A549 (cell line): ENCODE data around the gene UCP2. TPM values are rescaled to one million over a fixed set of nuclear protein-coding genes. Genes with fewer than 3 reads are reported as not detected.

ENCODE experiments used
- ATAC-seq, 2 experiments: fragments of 200-7000 bp in 1 of 2; fragments of >200 bp in 1 of 2; cut with Nextera tagmentation in 1 of 2; cut with Tn5 transposase in 1 of 2; 3 replicates each; pipeline versions ENCODE4 v1.8.0 to v1.9.1; 2018 to 2020; ENCODE audit warnings: mild to moderate bottlenecking in 1 of 2, moderate library complexity in 1 of 2
- CTCF ChIA-PET: fragments of 300-600 bp; sonication (Branson Sonifier 250); formaldehyde crosslinking; extraction: SDS; loops from one replicate; lab custom pipeline; 2021; ENCODE audit warnings: antibody characterized with exemption, inconsistent platforms; lab: Yijun Ruan, JAX
- POLR2A ChIA-PET: fragments of 350-600 bp; formaldehyde crosslinking; extraction: SDS; loops from one replicate; lab custom pipeline; 2021; ENCODE audit warnings: antibody characterized with exemption, inconsistent platforms; lab: Yijun Ruan, JAX
- DNase-seq, 2 experiments: peaks; one replicate each; pipeline versions ENCODE4 v3.0.0 to v3.0.0-alpha.2; 2011 to 2016; ENCODE audit warnings: low read depth in 1 of 2, low spot score in 1 of 2
- FAIRE-seq: peaks from 2 replicates; lab custom pipeline; 2011; peaks lifted over from hg19 to GRCh38; lab: Jason Lieb, UNC
- H3K27ac ChIP-seq, 2 experiments: fragments of >200 bp; sonication (Bioruptor Twin); formaldehyde crosslinking; 3 replicates each; pipeline ENCODE4 v1.5.1; 2016 to 2017
- H3K4me1 ChIP-seq: fragments of >200 bp; sonication (Bioruptor Twin); formaldehyde crosslinking; 3 replicates; pipeline ENCODE4 v1.6.1; 2016
- H3K4me2 ChIP-seq: fragments of >200 bp; sonication (Bioruptor Twin); formaldehyde crosslinking; 3 replicates; pipeline ENCODE4 v1.6.1; 2016
- H3K4me3 ChIP-seq: fragments of >200 bp; sonication (Bioruptor Twin); formaldehyde crosslinking; 3 replicates; pipeline ENCODE4 v1.5.1; 2016
- H3K9me3 ChIP-seq: fragments of >200 bp; sonication (Bioruptor Twin); formaldehyde crosslinking; 3 replicates; pipeline ENCODE4 v1.6.1; 2016
- ATOH8 ChIP-seq: fragments of 250-450 bp; sonication (Bioruptor Pico); IDR thresholded peaks from 2 replicates; pipeline ENCODE4 v1.5.0; 2020; ENCODE audit warnings: low read depth, mild to moderate bottlenecking, moderate library complexity
- CBX2 ChIP-seq: fragments of 200-600 bp; sonication (generic); IDR thresholded peaks from 2 replicates; pipeline ENCODE4 v1.6.1; 2016; ENCODE audit warnings: low read depth, mild to moderate bottlenecking, borderline replicate concordance
- CEBPB ChIP-seq, 2 experiments: fragments of >200 bp in 1 of 2; sonication (Bioruptor Twin) in 1 of 2; formaldehyde crosslinking in 1 of 2; IDR thresholded peaks; 2 replicates each; pipeline ENCODE4 v1.6.1; 2012 to 2016
- EHF ChIP-seq: fragments of 250-450 bp; sonication (Bioruptor Pico); IDR thresholded peaks from 2 replicates; pipeline ENCODE4 v1.5.0; 2020; ENCODE audit warnings: mild to moderate bottlenecking
- EP300 ChIP-seq, 2 experiments: fragments of >200 bp; sonication (Bioruptor Twin); formaldehyde crosslinking; IDR thresholded peaks; 2 replicates in 1 of 2; 3 replicates in 1 of 2; pipeline ENCODE4 v1.6.1; 2016 to 2017
- ESRRA ChIP-seq: fragments of 150-350 bp; IDR thresholded peaks from 2 replicates; pipeline ENCODE4 v1.6.1; 2014; ENCODE audit warnings: mild to moderate bottlenecking, low read length, borderline replicate concordance
- FOSB ChIP-seq: fragments of 250-450 bp; sonication (Bioruptor Pico); IDR thresholded peaks from 2 replicates; pipeline ENCODE4 v1.5.0; 2020; ENCODE audit warnings: mild to moderate bottlenecking, moderate library complexity
- FOSL2 ChIP-seq, 2 experiments: fragments of 450-650 bp in 1 of 2; fragments of >200 bp in 1 of 2; sonication (Bioruptor Twin) in 1 of 2; formaldehyde crosslinking; IDR thresholded peaks; 2 replicates each; pipeline versions ENCODE4 v1.5.0 to v1.6.1; 2016 to 2020; ENCODE audit warnings: mild to moderate bottlenecking in 1 of 2, moderate library complexity in 1 of 2
- GATA3 ChIP-seq: IDR thresholded peaks from 2 replicates; pipeline ENCODE4 v1.6.1; 2012; ENCODE audit warnings: borderline replicate concordance
- HEYL ChIP-seq: fragments of 250-450 bp; sonication (Bioruptor Pico); IDR thresholded peaks from 2 replicates; pipeline ENCODE4 v1.8.0; 2021; ENCODE audit warnings: mild to moderate bottlenecking, moderate library complexity
- JUNB ChIP-seq: fragments of >200 bp; sonication (Bioruptor Twin); formaldehyde crosslinking; IDR thresholded peaks from 2 replicates; pipeline ENCODE4 v1.6.1; 2016
- KDM5A ChIP-seq: fragments of 200-600 bp; sonication (generic); IDR thresholded peaks from 2 replicates; pipeline ENCODE4 v1.6.1; 2016; ENCODE audit warnings: antibody characterized with exemption, mild to moderate bottlenecking
- MYC ChIP-seq: IDR thresholded peaks from 2 replicates; pipeline ENCODE4 v1.6.1; 2012; ENCODE audit warnings: mild to moderate bottlenecking, inconsistent platforms, low read length, improper control_type of control experiment, borderline replicate concordance
- POLR2AphosphoS2 ChIP-seq: conservative IDR thresholded peaks from 2 replicates; pipeline ENCODE4 v1.6.1; 2012; ENCODE audit warnings: low read length, improper control_type of control experiment, inconsistent platforms
- RARB ChIP-seq: fragments of 250-450 bp; sonication (Bioruptor Pico); IDR thresholded peaks from 2 replicates; pipeline ENCODE4 v1.8.0; 2021; ENCODE audit warnings: mild to moderate bottlenecking, moderate library complexity
- WGBS: methylation state at CpG from one replicate; pipeline ENCODE4 v1.1.6; 2017; ENCODE audit errors: missing lambda C conversion rate; 5-methylcytosine and 5-hydroxymethylcytosine counted together
- polyA plus RNA-seq, 4 experiments: library from polyadenylated mRNA; depleted of rRNA in 3 of 4; stranded (reverse); fragments of >200 nt; fragmentation: RNase III in 1 of 4; extraction: RNeasy Plus Mini Kit Qiagen cat#74134 plus additional on column Dnase treatment in 1 of 4; gene quantifications; 2 replicates in 3 of 4; 3 replicates in 1 of 4; pipeline ENCODE4 v1.2.3, GENCODE V29; 2011 to 2017

The UCP2 gene
- polyA plus RNA-seq, 2 of the 4 experiments (the other 2 are of a cell fraction), result 51.6 to 131 TPM

DNA sequence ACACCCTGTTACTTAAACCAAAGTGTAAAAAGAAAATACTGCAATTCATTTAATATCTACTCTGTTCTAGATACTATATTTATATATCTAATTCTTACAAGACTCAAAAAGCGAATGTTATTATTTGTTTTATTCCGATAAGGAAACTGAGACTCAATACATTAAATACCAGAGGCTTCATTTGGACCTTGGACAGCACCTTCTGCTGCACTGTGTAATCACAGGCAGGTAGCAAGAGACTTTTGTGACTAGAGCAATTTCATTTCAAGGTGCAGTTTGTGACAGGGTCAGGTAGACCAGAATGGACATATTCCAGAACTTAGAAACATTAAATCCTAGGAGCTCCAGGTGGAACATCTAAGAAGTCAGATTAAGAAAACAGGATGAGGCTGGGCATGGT lies 53.3 kb downstream of the UCP2 start:
- Histone ChIP-seq H3K4me2 (no peak overlapping the region), H3K4me1 (no peaks in the 10 kb centered on the region), H3K4me3 (no peak overlapping the region), H3K27ac (no peak overlapping the region), H3K9me3 (no peaks in the 10 kb centered on the region)
- POLR2A ChIA-PET, result no interaction called here
- ATAC-seq (no peak), DNase-seq (no peak), FAIRE-seq (no peak)
- CTCF ChIA-PET, result interaction anchor here (2.2 kb wide), 1 partner anchor 34 kb away, joined by 5 read pairs; no protein-coding TSS in a partner anchor
- TF ChIP-seq RARB (CRISPR knock-in tag) (no peak), FOSL2 (IDR thresholded peaks at IDR 0.05) (no peak), FOSL2 (CRISPR knock-in tag; IDR thresholded peaks at IDR 0.05) (no peak), ESRRA (no peak), EP300 (IDR thresholded peaks at IDR 0.05) (no peak), EHF (CRISPR knock-in tag) (no peak), GATA3 (no peak), HEYL (CRISPR knock-in tag) (no peak), CEBPB (IDR thresholded peaks at IDR 0.05) (no peak), JUNB (no peak), FOSB (CRISPR knock-in tag) (no peak), POLR2AphosphoS2 (no peak), ATOH8 (CRISPR knock-in tag) (no peak), KDM5A (no peak), CBX2 (no peak), MYC (no peak)
- 84% methylated on average over 2 of the region's 2 CpGs for WGBS

Other genes with a start within 250 kb of the UCP2 start
- 95.3 and 141 TPM in 2 replicates for gene RAB6A, start 221.8 kb downstream of the UCP2 start, polyA plus RNA-seq (2011; rRNA removed)
- gene RAB6A, start 221.8 kb downstream of the UCP2 start, polyA plus RNA-seq (2017; fragmentation: RNase III; extraction: RNeasy Plus Mini Kit Qiagen cat#74134 plus additional on column Dnase treatment), result 75.0 to 86.1 TPM (median 75.7 TPM) in 3 replicates
- 103 and 104 TPM in 2 replicates for gene MRPL48, start 195.0 kb downstream of the UCP2 start, polyA plus RNA-seq (2011; rRNA removed)
- gene MRPL48, start 195.0 kb downstream of the UCP2 start, polyA plus RNA-seq (2017; fragmentation: RNase III; extraction: RNeasy Plus Mini Kit Qiagen cat#74134 plus additional on column Dnase treatment), result 55.5 to 60.0 TPM (median 57.2 TPM) in 3 replicates
- 126 and 143 TPM in 2 replicates for gene COA4, start 106.0 kb downstream of the UCP2 start, polyA plus RNA-seq (2011; rRNA removed)
- gene COA4, start 106.0 kb downstream of the UCP2 start, polyA plus RNA-seq (2017; fragmentation: RNase III; extraction: RNeasy Plus Mini Kit Qiagen cat#74134 plus additional on column Dnase treatment), result 212 to 235 TPM (median 214 TPM) in 3 replicates
- gene PAAF1, start 105.8 kb downstream of the UCP2 start, polyA plus RNA-seq (2011; rRNA removed), result 24.9 and 25.1 TPM in 2 replicates
- 16.6 to 21.9 TPM (median 18.2 TPM) in 3 replicates for gene PAAF1, start 105.8 kb downstream of the UCP2 start, polyA plus RNA-seq (2017; fragmentation: RNase III; extraction: RNeasy Plus Mini Kit Qiagen cat#74134 plus additional on column Dnase treatment)
- gene DNAJB13, start 31.8 kb downstream of the UCP2 start, polyA plus RNA-seq (2011; rRNA removed), result 0.87 and 0.90 TPM in 2 replicates
- 0.47 to 0.95 TPM (median 0.75 TPM) in 3 replicates for gene DNAJB13, start 31.8 kb downstream of the UCP2 start, polyA plus RNA-seq (2017; fragmentation: RNase III; extraction: RNeasy Plus Mini Kit Qiagen cat#74134 plus additional on column Dnase treatment)
- gene UCP3, start 26.2 kb upstream of the UCP2 start, polyA plus RNA-seq (2011; rRNA removed), result 1.3 and 1.6 TPM in 2 replicates
- 1.5 to 1.8 TPM (median 1.7 TPM) in 3 replicates for gene UCP3, start 26.2 kb upstream of the UCP2 start, polyA plus RNA-seq (2017; fragmentation: RNase III; extraction: RNeasy Plus Mini Kit Qiagen cat#74134 plus additional on column Dnase treatment)
- gene C2CD3, start 188.2 kb upstream of the UCP2 start, polyA plus RNA-seq (2011; rRNA removed), result 15.2 and 22.7 TPM in 2 replicates
- gene C2CD3, start 188.2 kb upstream of the UCP2 start, polyA plus RNA-seq (2017; fragmentation: RNase III; extraction: RNeasy Plus Mini Kit Qiagen cat#74134 plus additional on column Dnase treatment), result 18.2 to 19.8 TPM (median 19.3 TPM) in 3 replicates
- gene PPME1, start 188.4 kb upstream of the UCP2 start, polyA plus RNA-seq (2011; rRNA removed), result 69.2 and 82.6 TPM in 2 replicates
- gene PPME1, start 188.4 kb upstream of the UCP2 start, polyA plus RNA-seq (2017; fragmentation: RNase III; extraction: RNeasy Plus Mini Kit Qiagen cat#74134 plus additional on column Dnase treatment), result 82.2 to 89.8 TPM (median 85.7 TPM) in 3 replicates